ENCODE measurements around the gene S1PR5.

The S1PR5 gene

DNA sequence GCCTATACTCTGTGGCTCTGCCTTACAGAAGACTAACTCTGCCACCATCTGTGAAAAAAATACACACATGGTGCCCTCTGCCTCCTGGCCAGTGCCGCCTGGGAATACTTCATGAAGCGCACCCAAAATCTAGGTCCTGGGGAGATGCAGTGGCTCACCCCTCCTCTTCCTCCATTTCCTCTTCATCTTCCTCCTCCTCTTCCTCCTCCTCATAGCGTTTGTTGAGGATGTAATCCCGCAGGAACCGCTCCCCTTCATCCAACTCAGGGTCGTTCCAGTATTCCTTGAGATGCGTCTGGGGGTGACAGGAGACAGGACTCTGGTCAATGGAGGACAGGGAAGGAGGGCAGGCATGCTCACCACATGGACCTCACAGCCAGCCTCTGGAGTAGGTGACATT lies 42.9 kb upstream of the S1PR5 start:
- no peak overlapping the region for H3K4me3 ChIP-seq (ENCODE audit: low read length)
- no peak for DNase-seq (ENCODE audit: low read depth)
- TF ChIP-seq, protein P1, sequence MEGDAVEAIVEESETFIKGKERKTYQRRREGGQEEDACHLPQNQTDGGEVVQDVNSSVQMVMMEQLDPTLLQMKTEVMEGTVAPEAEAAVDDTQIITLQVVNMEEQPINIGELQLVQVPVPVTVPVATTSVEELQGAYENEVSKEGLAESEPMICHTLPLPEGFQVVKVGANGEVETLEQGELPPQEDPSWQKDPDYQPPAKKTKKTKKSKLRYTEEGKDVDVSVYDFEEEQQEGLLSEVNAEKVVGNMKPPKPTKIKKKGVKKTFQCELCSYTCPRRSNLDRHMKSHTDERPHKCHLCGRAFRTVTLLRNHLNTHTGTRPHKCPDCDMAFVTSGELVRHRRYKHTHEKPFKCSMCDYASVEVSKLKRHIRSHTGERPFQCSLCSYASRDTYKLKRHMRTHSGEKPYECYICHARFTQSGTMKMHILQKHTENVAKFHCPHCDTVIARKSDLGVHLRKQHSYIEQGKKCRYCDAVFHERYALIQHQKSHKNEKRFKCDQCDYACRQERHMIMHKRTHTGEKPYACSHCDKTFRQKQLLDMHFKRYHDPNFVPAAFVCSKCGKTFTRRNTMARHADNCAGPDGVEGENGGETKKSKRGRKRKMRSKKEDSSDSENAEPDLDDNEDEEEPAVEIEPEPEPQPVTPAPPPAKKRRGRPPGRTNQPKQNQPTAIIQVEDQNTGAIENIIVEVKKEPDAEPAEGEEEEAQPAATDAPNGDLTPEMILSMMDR (conservative IDR thresholded peaks at IDR 0.05; ENCODE audit: low read depth, low read length), result no peak

DNA sequence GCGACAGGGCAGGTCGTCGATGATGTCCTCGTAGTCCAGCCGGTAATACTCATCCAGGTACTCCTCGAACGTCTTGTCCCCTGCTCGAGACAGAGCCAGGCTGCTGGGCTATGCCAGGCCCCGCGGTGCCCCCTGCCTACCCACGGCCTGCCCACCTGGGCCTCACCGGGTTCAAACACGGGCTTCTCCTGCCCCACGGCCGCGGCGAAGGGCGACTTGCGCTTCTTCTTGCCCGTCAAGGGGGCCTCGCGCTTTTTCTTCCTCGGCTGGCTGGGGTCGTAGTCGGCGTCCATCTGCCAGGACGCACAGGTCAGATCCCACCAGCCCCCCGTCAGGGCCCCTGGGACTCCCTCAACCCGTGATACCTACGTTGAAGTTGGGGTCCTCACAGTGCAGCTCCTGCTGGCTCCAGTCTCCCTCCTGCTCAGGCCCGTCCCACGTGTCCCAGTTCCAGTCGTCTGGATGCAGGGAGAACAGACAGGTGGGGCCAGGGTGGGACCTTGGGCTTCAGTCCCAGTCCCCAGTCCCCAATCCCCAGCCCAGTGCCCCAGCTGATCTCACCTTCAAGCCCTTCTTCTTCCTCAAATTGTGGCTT lies 40.5 kb upstream of the S1PR5 start:
- TF ChIP-seq, protein P1 (conservative IDR thresholded peaks at IDR 0.05; ENCODE audit: low read depth, low read length), result no peak
- H3K4me3 ChIP-seq (ENCODE audit: low read length), result no peak overlapping the region
- no peak for DNase-seq (ENCODE audit: low read depth)

DNA sequence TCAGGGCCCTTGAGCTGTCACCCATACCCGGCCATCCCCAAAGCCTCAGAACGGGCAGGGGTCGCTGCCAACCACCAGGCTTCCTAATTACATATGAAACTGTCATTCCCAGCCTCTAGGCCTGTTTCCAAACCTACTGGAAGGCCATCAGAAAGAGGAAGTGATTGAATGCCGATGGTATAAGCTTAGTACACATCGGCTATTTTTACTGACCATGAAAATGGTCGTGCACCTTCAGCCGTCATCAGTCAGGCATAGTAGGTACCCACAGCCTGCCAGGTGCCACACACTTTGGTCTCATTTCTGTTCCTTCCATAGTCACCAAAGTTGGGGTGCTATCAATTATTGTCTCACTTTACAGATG lies 38.3 kb upstream of the S1PR5 start:
- no peak overlapping the region for H3K4me3 ChIP-seq (ENCODE audit: low read length)
- TF ChIP-seq, protein P1 (conservative IDR thresholded peaks at IDR 0.05; ENCODE audit: low read depth, low read length), result no peak
- DNase-seq (ENCODE audit: low read depth), result no peak

DNA sequence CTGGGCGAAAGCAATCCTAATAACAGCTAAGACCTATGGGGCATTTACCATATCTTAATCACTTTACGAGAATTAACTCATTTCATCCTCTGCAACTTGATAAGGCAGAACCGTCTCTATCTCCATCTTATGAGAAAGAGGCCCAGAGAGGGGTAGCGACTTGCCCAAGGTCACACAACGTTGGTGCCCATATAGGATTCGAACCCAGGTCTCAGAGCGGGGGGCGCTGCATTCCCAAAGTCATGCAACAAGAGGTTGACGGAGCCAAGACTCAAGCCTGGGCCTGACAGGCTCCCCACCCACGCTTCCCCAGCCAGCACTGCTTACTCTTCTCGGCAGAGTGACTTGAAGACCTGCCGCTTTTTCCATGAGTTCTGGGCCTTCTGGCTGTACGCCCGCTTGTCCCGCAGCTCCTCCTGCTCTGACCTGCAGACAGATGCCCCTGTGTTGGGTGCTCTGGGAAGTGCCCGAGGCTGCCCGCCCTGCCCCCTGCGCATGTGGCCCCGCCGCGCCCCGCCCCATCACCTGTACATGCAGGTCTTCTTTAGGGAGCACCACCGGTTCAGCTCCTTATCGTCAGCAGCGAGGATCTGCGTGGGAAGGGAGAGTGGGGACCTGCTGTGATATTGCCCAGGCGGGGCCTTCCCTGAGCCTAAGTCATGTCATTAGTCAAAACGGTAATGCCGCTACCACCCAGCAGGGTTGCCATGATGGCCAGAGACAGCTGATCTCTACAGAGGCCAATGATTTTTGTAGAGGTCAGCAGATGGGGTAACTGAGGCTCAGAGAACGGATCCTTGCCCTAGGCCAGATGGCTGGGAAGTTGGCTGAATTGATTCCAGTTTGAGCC lies 37.7 kb upstream of the S1PR5 start:
- no peak for DNase-seq (ENCODE audit: low read depth)
- no peak overlapping the region for H3K4me3 ChIP-seq (ENCODE audit: low read length)
- TF ChIP-seq, protein P1 (conservative IDR thresholded peaks at IDR 0.05; ENCODE audit: low read depth, low read length), result peak; percentile 2

DNA sequence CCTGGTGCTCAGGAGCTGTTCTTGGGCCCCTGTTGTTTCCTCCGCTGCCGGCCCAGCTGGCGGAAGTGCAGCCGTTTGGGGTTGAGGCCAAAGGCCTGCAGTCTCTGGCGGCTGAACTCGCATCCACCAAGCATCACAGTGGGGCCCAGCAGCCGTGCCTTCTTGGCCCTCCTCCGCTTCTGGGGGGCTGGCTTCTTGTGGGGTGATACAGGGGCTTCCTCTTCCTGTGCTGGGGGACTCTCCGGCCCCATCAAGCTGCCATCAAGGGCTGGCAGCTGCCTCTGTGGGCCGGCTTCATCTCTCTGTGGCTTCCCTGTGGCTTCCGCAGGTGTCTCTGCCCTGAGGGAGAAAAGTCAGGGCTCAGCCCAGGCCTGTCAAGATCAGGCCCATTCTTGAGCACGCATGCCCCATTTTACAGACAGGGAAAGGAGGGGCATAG lies 36.7 kb upstream of the S1PR5 start:
- H3K4me3 ChIP-seq (ENCODE audit: low read length), result no peak overlapping the region
- TF ChIP-seq, protein P1 (conservative IDR thresholded peaks at IDR 0.05; ENCODE audit: low read depth, low read length), result no peak
- DNase-seq (ENCODE audit: low read depth), result no peak

DNA sequence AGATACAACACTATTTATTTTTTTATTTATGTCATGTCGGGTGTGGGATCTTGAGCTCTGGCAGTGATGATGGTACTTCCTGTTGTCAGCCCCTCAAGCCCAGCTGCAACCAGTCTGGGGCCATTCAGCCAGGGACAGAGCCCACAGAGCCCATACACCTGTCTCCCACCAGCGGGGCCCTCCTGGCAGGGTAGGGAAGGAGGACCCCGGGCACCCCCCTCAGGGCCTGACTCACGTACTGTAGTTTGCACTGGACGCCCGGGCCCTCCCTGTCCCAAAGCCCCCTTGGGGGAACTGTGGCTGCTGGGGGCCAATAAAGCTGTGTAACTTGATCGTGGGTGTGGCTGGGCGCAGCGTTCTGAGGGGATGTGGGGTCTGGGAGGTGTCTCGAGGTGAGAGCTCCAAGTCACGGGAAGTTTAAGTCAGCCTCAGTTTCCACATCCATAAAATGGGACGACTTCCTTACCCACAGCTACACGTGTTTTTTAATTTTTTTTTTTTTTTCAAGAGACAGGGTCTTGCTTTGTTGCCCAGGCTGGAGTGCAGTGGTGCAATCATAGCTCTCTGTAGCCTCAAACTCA lies 35.9 kb upstream of the S1PR5 start:
- DNase-seq (ENCODE audit: low read depth), result no peak
- TF ChIP-seq, protein P1 (conservative IDR thresholded peaks at IDR 0.05; ENCODE audit: low read depth, low read length), result no peak

More for the DNA sequence above, 35.9 kb upstream of the S1PR5 start:
- no peak overlapping the region for H3K4me3 ChIP-seq (ENCODE audit: low read length)
